Left renal cortex interstitium (tissue), 4 donors: Measurements from ENCODE around the gene ALDOC. TPM values are rescaled to one million over a fixed set of nuclear protein-coding genes. Genes with fewer than 3 reads are reported as not detected.

Experiments used
- DNase-seq, 4 donors: peaks; one replicate each; pipeline ENCODE4 v3.0.0-alpha.2; 2013; ENCODE audit warnings: low read depth in 4 of 4, low spot score in 2 of 4, missing footprints in 1 of 4
- polyA plus RNA-seq, 4 donors: library from polyadenylated mRNA; unstranded; fragments of 120-200 nt; gene quantifications; one replicate each; pipeline ENCODE4 v1.2.1, GENCODE V29; 2013; ENCODE audit not compliant: insufficient read length in 4 of 4

Gene ALDOC
- polyA plus RNA-seq, 4 donors, result 17.7 to 31.4 (median 24.6) TPM

DNA sequence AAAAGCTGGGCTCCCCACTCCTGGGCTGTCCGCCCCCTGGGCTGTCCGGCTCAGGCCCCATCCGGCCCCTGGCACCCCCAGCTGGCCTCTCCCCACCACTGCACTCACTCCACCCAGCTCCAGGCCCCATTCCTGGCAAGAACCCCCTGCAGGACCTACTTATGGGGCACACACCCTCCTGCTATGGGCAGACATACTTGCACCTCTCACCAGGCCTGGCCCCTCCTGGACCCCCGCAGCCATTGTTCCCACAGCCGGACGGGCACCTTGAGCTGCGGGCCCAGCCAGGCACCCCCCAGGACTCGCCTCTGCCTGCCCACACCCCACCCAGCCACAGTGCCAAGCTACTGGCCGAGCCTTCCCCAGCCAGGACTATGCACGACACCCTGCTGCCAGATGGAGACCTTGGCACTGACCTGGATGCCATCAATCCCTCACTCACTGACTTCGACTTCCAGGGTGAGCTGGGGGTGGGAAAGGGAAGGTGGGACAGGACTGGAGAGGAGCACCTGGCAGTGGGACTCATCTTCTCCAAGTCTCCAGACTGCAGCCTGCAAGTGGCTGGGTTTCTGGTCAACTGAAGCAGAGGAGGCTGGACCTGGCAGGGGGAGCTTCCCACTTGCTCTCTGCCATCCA is 41.8 kb downstream of the ALDOC start:
- DNase-seq, result no peak

DNA sequence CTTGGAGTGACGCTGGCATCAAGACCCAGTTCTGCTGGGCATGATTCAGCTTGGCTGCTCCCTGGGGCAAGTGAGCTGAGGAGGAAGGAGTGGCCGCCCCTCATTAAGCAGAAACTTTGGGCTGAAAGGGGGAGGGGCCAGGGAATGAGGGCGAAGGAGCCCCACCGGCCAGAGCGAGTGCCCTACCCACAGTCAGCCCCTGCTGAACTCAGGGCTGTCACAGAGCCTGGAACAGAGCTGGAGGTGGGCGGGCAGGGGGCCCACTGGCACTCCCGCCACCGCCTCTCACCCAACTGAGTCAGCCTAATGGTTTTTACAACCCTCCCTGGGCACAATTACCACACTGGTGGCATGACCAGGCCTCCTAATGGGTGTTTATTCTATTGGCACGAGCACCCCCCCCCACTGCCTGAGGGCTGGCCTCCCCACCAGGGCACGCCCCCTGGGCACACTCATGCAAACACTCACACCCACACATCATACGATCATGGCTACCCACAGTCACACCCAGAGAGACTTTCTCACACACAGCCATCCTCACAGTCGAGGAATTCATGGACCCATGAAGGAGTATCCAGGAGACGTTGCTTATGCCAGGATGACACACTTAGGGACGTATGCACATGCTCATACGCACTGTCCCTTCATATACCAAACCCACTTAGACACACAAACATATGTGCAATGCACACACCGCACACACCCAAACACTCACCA is 43.4 kb downstream of the ALDOC start:
- DNase-seq, result no peak

DNA sequence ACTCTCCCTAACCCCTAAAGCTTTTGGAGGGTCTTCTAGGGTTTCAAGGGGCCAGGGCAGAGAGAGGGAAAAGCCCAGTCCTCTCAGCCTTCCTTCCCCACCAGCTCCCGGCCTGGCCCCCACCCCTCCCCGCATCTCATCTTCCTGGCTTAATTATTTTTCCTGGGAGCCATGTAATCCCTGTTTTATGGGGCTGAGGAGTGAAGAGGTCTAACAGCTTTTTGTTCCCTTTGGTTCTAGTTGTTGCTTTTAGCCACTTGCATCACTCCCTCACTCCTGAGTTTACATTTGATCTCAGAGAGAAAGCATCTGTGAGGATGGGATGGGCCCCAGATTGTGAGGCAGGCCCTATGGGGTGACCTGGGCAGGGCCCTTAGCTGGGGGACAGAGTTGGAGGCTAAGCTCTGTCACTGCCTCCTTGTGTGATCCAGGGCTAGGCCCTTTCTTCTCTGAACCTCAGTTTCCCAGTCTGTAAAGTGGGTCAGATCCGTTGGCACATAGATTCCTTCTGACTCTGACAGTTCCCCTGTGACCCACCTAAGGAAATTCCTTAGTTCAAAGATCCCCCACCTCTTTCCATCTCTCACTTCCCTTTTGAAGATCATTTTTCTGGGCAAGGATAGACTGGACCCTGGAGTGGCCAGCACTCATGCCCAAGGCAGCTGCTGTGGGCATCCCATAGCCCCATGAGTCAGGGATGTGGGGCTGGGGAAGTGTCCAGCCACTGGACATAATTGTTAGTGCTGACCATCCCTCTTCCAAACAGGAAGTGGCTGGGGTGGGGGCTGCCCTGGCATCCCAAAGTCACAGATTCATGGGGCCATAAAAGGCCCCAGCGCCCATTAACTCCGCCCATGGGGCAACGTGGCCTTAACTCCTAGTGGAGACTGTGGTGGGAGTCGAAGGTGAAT is 44.4 kb downstream of the ALDOC start:
- DNase-seq, result no peak

DNA sequence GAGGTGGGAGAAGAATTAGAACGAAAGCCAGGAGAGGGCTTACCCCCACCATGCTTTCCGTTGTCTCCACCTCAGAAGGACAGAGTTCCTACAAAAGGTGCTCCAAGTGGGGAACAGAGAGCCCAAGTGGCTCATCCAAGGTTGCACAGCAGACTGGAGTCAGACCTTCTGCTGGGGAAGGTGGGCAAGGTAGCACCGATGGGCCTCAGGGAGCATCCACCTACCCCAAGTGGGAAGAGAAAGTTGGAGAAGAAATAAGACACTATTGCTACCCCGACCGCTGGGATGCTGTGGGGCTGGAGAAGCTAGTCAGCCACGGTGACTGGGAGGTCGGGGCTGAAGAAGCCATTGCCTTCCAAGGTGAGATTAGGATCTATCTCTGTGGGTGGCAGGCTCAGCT is 45.8 kb downstream of the ALDOC start:
- DNase-seq, result no peak

DNA sequence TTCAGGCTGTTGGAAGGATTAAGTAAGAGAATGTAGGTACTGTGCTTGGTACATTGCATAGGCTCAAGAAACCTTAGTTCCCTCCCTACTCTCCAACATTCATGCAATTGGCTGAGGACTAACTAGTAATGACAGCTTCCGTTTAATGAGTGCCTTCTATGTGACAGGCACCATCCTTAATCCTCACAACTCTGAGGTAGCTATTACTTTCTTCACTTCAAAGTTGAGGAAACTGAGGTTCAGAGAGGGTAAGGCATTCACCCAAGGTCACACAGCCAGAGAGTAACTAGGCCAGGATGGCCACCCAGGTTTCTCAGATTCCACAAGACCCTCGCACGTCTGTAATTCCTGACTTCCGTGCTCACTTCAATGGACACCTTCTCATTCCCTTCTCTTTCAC is 46.4 kb downstream of the ALDOC start:
- no peak for DNase-seq

DNA sequence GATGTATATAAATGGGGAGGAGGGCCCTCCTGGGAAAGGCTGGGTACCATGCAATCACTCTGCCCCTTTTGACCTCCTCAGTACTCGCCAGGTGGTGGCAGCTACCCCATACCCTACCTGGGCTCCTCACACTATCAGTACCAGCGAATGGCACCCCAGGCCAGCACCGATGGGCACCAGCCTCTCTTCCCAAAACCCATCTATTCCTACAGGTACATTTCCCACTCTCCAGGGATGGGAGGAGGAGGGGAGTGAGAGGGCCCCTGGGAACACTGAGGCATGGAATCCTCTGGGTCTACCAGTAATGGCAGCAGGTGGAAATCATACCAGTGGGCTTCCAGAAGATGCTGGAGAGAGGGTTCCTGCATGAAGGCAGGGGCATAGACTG is 47.7 kb downstream of the ALDOC start:
- DNase-seq, result no peak

DNA sequence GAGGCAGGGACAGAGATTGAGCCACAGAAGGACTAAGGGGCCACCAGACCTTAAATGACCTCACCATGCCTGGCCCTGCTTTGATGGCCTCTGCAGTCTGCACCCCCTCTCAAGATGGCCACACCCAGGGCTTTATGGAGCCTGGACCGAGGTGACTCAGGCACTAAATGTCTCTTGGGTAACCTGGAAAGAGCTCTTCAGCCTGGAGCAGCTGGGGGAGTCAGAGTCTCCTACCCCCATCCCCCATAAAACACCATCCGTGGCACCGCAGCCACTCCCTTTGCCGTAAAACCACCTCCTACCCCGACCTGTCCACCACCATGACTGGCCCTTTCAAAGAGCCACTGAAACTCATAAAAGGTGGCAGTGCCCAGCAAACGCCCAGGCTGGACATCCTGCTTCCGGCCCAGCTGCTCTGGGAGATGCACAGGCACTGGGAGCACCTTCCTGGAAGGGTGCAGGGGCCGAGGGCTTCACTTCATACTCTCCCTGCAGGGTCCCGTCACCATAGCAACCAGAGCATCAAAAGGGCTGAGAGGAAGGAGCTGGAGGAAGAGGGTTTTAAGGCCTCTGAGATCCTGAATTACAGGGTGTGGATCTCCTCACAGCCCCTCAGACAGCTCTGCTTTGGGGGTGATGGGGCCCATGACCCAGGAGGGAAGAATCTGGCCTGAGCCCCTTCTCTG is 48.2 kb downstream of the ALDOC start:
- no peak for DNase-seq

DNA sequence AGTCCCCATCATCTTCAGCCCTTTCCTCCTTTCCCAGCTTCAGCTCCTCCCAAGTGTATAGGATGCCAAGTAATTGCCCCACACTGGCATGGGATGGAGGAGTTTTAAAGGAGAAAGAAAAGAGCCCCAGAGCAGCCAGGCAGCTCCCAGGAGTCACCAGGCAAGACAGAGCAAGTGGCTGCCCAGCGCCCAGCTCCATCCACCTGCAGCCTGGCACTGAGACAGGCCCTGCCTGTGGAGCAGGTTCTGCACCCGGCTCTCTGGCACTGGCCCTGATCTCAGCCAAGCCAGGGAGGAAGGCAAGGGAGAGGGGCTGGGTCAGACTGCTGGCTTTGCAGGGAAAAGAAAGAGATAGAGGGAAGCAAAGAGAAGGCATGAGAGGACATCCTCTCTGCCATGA is 48.8 kb downstream of the ALDOC start:
- no peak for DNase-seq

DNA sequence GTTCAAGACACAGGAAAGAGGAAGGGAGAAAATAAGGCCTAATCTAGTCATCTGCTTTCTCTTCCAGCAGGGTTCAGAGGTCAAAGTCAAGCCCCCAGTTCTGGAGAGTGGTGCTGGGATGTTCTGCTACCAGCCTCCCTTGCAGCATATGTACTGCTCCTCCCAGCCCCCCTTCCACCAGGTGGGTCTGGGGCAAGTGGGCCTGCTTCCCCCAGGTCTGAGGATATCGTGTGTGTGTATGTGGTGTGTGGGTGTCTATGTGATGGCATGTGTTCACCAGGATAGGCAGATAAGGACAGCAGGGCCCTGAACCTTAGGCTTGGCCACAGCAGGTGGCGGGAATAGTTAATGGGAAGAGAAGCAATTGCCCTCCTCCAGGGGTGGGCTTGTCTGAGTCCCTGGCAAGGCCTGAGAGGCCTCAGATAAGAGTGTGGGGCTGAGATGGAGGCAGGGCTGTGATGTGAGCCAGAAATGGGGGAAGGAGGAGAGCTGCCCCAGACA is 49.5 kb downstream of the ALDOC start:
- no peak for DNase-seq

DNA sequence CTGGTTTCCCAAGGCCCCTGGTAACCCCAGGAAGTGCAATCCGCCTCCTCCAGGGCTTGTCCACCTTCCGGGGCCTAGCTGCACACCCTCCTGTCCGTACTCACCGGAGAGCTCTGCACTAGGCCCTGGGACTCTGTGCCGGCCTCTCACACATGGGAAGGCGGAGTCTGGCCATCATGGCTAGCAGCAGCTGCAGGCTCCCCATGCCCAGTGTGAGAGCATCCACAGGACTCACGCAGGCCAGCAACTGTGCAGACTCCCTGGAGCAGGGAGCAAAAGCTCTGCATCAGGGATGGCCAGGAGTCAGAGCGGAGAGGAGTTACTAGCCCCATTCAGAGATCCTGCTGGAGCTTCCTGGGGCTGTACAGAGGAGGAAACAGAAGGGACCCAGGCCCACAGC is 50.3 kb downstream of the ALDOC start:
- DNase-seq, result no peak

DNA sequence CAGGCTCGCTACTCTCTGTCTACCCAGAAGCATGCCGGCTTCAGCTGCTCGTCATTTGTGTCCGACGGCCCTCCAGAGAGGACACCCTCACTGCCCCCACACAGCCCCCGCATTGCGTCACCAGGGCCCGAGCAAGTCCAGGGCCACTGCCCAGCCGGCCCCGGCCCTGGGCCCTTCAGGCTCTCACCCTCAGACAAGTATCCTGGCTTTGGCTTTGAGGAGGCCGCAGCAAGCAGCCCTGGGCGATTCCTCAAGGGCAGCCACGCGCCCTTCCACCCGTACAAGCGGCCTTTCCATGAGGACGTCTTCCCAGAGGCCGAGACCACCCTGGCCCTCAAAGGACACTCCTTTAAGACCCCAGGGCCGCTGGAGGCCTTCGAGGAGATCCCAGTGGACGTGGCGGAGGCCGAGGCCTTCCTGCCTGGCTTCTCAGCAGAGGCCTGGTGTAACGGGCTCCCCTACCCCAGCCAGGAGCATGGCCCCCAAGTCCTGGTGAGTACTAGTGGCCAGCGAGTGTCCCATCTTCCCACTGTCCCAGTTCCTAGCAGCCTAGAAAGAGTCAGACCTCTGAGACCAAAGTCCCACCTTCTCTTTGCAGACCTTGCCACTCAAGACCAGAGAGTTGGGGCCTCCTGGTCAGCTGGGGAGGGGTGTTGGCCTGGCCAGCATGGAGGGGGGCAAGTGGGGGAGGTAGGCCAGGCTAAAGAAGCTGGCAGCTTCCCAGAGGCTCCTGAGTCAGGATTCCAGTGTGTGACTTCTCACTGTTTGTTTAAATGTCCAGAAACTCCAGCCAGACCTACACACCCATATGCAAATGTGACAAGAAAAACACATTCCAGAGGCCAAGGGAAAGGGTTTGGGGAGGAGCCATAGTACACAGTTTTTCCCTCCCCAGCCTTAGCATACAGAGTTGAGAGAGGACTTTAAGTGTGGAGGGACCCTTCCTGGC is 51.9 kb downstream of the ALDOC start:
- peak in 2 of 4 donors; percentile 41 to 59 for DNase-seq

DNA sequence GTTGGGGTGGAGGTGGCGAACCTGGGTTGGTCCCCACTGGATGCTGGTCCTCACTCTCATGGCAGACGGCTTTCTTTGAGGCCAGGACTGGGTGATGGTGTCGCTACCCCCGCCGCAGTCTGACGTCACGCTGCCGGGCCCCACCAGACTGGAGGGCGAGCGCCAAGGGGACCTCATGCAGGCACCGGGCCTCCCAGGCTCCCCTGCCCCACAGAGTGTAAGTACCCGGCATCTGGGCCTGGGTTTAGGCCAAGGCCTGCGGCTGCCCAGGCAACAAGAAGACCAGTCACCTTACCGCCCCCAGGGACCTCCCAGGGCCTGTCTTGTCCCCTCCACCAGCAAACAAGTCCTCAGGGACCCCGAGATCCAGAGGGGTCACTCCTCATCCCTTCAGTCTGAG is 52.8 kb downstream of the ALDOC start:
- DNase-seq, result no peak

DNA sequence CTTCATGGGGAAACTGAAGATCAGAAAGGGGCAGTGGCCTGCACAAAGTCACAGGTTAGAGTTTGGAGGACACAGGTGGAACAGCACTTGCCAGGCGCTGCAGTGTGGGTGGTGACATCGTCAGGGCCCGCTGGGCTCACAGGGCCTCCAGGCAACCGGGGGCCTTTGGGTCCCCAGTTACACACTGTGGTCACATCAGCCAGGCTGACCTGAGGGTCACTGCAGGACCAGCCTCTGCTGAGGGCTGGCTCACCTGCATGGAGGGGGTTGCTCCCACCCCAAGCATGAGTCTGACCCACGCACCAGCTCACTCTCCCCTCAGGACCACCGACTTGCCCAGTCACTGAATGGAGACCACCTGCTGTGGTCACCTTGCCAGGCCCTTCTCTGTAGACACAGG is 53.5 kb downstream of the ALDOC start:
- DNase-seq, result no peak

Other genes with a start within 250 kb of the ALDOC start
- 10 to 100 TPM; 52.7 to 61.2 (median 57.5) TPM for gene IFT20, start 241.4 kb downstream of the ALDOC start, polyA plus RNA-seq
- 10 to 100 TPM; 41.0 to 42.9 (median 42.3) TPM for gene TNFAIP1, start 241.1 kb downstream of the ALDOC start, polyA plus RNA-seq
- 10 to 100 TPM; 82.9 to 97.9 (median 89.8) TPM for gene POLDIP2, start 219.4 kb downstream of the ALDOC start, polyA plus RNA-seq
- not detected for gene SEBOX, start 211.7 kb downstream of the ALDOC start, polyA plus RNA-seq
- gene VTN, start 206.6 kb downstream of the ALDOC start, polyA plus RNA-seq, result 10 to 100 TPM in 3 of 4 donors, 1 to 10 TPM in 1; 9.2 to 39.3 (median 17.5) TPM
- 10 to 100 TPM; 11.7 to 16.6 (median 15.0) TPM for gene SARM1, start 205.2 kb downstream of the ALDOC start, polyA plus RNA-seq
- 10 to 100 TPM; 13.3 to 18.6 (median 13.4) TPM for gene SLC46A1, start 170.7 kb downstream of the ALDOC start, polyA plus RNA-seq
- 10 to 100 TPM in 3 of 4 donors, 1 to 10 TPM in 1; 6.0 to 19.3 (median 14.6) TPM for gene SLC13A2, start 103.3 kb downstream of the ALDOC start, polyA plus RNA-seq
- under 1 TPM; 0.33 to 0.81 (median 0.56) TPM for gene FOXN1, start 70.5 kb downstream of the ALDOC start, polyA plus RNA-seq
- 10 to 100 TPM; 55.6 to 79.7 (median 65.4) TPM for gene UNC119, start 24.3 kb downstream of the ALDOC start, polyA plus RNA-seq
- 100 to 1,000 TPM in 2 of 4 donors, 10 to 100 TPM in 2; 91.2 to 103 (median 95.8) TPM for gene PIGS, start 5.4 kb downstream of the ALDOC start, polyA plus RNA-seq
- 10 to 100 TPM; 41.8 to 71.2 (median 53.9) TPM for gene SPAG5, start 22.1 kb upstream of the ALDOC start, polyA plus RNA-seq
- 10 to 100 TPM in 2 of 4 donors, 1 to 10 TPM in 2; 4.5 to 34.0 (median 16.9) TPM for gene RSKR, start 37.3 kb upstream of the ALDOC start, polyA plus RNA-seq
- gene BLTP2, start 68.3 kb upstream of the ALDOC start, polyA plus RNA-seq, result 100 to 1,000 TPM in 2 of 4 donors, 10 to 100 TPM in 2; 75.2 to 106 (median 93.5) TPM
- gene SDF2, start 85.0 kb upstream of the ALDOC start, polyA plus RNA-seq, result 10 to 100 TPM; 72.7 to 88.1 (median 82.7) TPM
- 10 to 100 TPM; 63.1 to 83.7 (median 74.1) TPM for gene SUPT6H, start 85.3 kb upstream of the ALDOC start, polyA plus RNA-seq
- gene PROCA1, start 135.0 kb upstream of the ALDOC start, polyA plus RNA-seq, result 10 to 100 TPM in 1 of 4 donors, 1 to 10 TPM in 3; 4.3 to 12.9 (median 7.9) TPM
- gene RAB34, start 141.0 kb upstream of the ALDOC start, polyA plus RNA-seq, result 100 to 1,000 TPM; 169 to 203 (median 186) TPM
- 1,000 to 10,000 TPM in 2 of 4 donors, 100 to 1,000 TPM in 2; 742 to 1,048 (median 924) TPM for gene RPL23A, start 143.1 kb upstream of the ALDOC start, polyA plus RNA-seq
- 10 to 100 TPM; 14.3 to 20.1 (median 17.9) TPM for gene TLCD1, start 149.3 kb upstream of the ALDOC start, polyA plus RNA-seq
- 10 to 100 TPM in 2 of 4 donors, 1 to 10 TPM in 2; 6.2 to 13.8 (median 10.2) TPM for gene NEK8, start 151.9 kb upstream of the ALDOC start, polyA plus RNA-seq
- gene TRAF4, start 167.1 kb upstream of the ALDOC start, polyA plus RNA-seq, result 100 to 1,000 TPM; 101 to 176 (median 126) TPM